Ovary (tissue), 9 donors: ENCODE results near the gene VPREB1. TPM values are rescaled to one million over a fixed set of nuclear protein-coding genes. Genes with fewer than 3 reads are reported as not detected.
"Not testable (repeated sequence)": the region's sequence is repeated elsewhere in the genome, so short reads cannot be mapped to it uniquely, and the experiment has no call there.

Source experiments
- DNase-seq, 5 donors: peaks; one replicate each; pipeline ENCODE4 v3.0.0-alpha.2; 2019 to 2020
- H3K27ac ChIP-seq, 2 donors: fragments of 200-600 bp; one replicate each; pipeline versions ENCODE4 v1.5.1 to v1.8.0; 2019 to 2022
- H3K27me3 ChIP-seq: fragments of 200-600 bp; one replicate; pipeline ENCODE4 v1.8.0; 2022
- H3K36me3 ChIP-seq: fragments of 200-600 bp; sonication (generic); one replicate; pipeline ENCODE4 v1.5.1; 2019
- H3K4me1 ChIP-seq: one replicate; pipeline ENCODE4 v1.8.1; 2013; ENCODE audit warnings: mild to moderate bottlenecking, moderate library complexity; ENCODE audit not compliant: insufficient read depth
- H3K4me3 ChIP-seq: fragments of 200-600 bp; sonication (generic); one replicate; pipeline ENCODE4 v1.5.1; 2017
- H3K9me3 ChIP-seq, 2 donors: fragments of 200-600 bp in 1 of 2; sonication (generic) in 1 of 2; one replicate each; pipeline versions ENCODE4 v1.5.1 to v1.8.1; 2013 to 2019; ENCODE audit warnings: mild to moderate bottlenecking in 1 of 2, moderate library complexity in 1 of 2
- WGBS, 3 donors: extraction: QIAGEN DNeasy Blood & Tissue Kit in 1 of 3; methylation state at CpG; one replicate each; pipeline versions ENCODE4 v1.1.5 to v1.1.7; 2013 to 2017; 5-methylcytosine and 5-hydroxymethylcytosine counted together
- intact Hi-C, 4 donors: fragments of 100-400 bp; cut with DNase I; formaldehyde crosslinking; loops; one replicate each; pipeline versions ENCODE4 v1.11.0 to v1.15.1; 2022 to 2023
- polyA plus RNA-seq, 2 donors: library from polyadenylated mRNA; stranded (reverse); fragments of 200-250 nt in 1 of 2; fragments of 350-450 nt in 1 of 2; fragmentation: Illumina TruSeq in 1 of 2; extraction: RNeasy Lipid Tissue Mini Kit (QIAGEN cat#74804) in 1 of 2; gene quantifications; one replicate each; pipeline ENCODE4 v1.2.3, GENCODE V29; 2013 to 2014
- total RNA-seq, 7 donors: library from RNA; depleted of rRNA in 2 of 7; stranded (reverse); fragments of >200 nt in 2 of 7; fragmentation: NEBNext Ultra II Directional in 3 of 7; extraction: Animal tissue kit (Norgen Biotek cat#: 25700) in 3 of 7; gene quantifications; one replicate each; pipeline versions ENCODE4 v1.1.0 to v1.2.4, GENCODE V29; 2016 to 2023
- donor health status: DM: no; HTN: no; CAD: no; lungs with moderate emphysema.
- donor health status: DM: no; HTN: no; CAD: no.
- donor health status: Bipolar disorder and iron deficiency.
- donor health status: DM: yes; HTN: yes; CAD: no.
- donor health status: DM: no; HTN: no; CAD: no.
- donor health status: DM: yes; HTN: yes; CAD: no.

VPREB1 gene
- total and polyA plus RNA-seq, 9 donors, result not detected

- 88 to 92% (median 90%) methylated on average over 7 of the region's 7 CpGs for WGBS, 3 donors
- H3K4me1 ChIP-seq, H3K9me3 ChIP-seq, H3K36me3 ChIP-seq, H3K27me3 ChIP-seq, H3K4me3 ChIP-seq, intact Hi-C loops, DNase-seq, H3K27ac ChIP-seq: not testable (repeated sequence)
These were observed 48.9 kb downstream of the VPREB1 start for GRCh38 chr22:22293436-22293835.

DNA sequence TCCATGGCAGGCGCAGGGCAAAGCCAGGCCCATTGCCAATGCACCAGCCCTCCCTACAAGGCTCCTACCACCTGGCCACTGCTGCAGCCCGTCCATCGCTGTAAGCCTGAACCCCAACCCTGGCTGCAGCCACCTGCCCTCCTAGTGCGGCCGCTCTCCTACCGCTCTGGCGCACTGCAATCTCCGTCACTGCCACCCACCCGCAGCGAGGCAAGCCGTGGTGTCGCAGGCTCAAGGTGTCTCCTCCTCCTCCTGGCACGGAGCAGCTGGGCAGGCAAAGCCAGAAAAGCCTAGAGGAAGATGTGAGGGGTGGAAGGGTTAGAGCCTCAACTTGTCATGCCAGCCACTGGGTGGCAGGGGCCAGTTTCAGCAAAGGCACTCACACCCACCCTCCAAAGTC lies 50.1 kb downstream of the VPREB1 start:
- H3K9me3 ChIP-seq, H3K4me3 ChIP-seq, H3K27me3 ChIP-seq, DNase-seq, H3K27ac ChIP-seq, H3K36me3 ChIP-seq, intact Hi-C loops, H3K4me1 ChIP-seq: not testable (repeated sequence)
- WGBS, 3 donors, result 90 to 93% (median 91%) methylated on average over 13 of the region's 13 CpGs
